ENCODE data around the gene ACSM3. TPM values are rescaled to one million over a fixed set of nuclear protein-coding genes. Genes with fewer than 3 reads are reported as not detected.

The ACSM3 gene
- total and polyA plus RNA-seq, 9 of the 15 experiments (the other 6 are each of a cell fraction or from before 2014, with no cell fraction given) = 112 to 420 (median 182) TPM

DNA sequence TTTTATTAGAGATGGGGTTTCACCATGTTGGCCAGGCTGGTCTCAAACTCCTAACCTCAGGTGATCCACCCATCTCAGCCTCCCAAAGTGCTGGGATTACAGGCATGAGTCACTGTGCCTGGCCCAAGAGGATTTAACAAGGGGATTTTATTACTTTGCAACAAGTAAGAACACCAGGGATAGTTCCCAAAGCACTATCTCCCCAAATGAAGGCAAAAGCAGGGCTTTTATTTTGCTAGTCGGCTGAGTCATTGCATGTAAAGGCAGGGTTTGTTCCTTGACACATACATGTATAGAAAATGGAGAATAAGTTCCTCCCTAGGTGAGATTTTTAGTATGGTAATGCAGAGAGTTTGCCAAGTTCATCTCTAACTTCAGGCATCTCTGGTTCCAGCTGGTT is 66.6 kb downstream of the ACSM3 start:
- DNase-seq (ENCODE audit: extremely low read depth in 1 of 4, low spot score in 3 of 4) (no peak), ATAC-seq (no peak), FAIRE-seq (no peak)
- H2AFZ ChIP-seq (ENCODE audit: low read depth, low read length) = no peak overlapping the region
- H3K27ac ChIP-seq (ENCODE audit: extremely low read depth, low read depth, low read length) = no peak overlapping the region
- TF ChIP-seq MEF2D (tag; conservative IDR thresholded peaks at IDR 0.05; ENCODE audit: low read depth) = no peak
- TF ChIP-seq MYNN (IDR thresholded peaks at IDR 0.05) = peak; percentile 81; the same call in 1 of the 2 replicates
- no peak for TF ChIP-seq MYNN (CRISPR knock-in tag; IDR thresholded peaks at IDR 0.05)
- H3K9me3 ChIP-seq (replicated peaks; ENCODE audit: control insufficient read depth, insufficient read depth, low read depth, low read length) = 0 out of 2 replicates have a peak, but pooled peaks cover 3% of the 10 kb centered on the region
- H4K20me1 ChIP-seq (replicated peaks; ENCODE audit: control insufficient read depth, insufficient read depth, low read length) = no peaks in the 10 kb centered on the region
- H3K4me2 ChIP-seq (ENCODE audit: insufficient read depth, low read length) = no peak overlapping the region
- in situ Hi-C loops (cut with MboI) (no loop called here), intact Hi-C loops (cut with micrococcal nuclease) (no loop called here)
- H3K9me1 ChIP-seq (ENCODE audit: control insufficient read depth, insufficient read depth, low read length) = no peaks in the 10 kb centered on the region
- H3K79me2 ChIP-seq (ENCODE audit: control insufficient read depth, insufficient read depth, low read length) = no peaks in the 10 kb centered on the region
- no TSS peak for BruUV-seq (replicated peaks)
- H3K36me3 ChIP-seq (ENCODE audit: control insufficient read depth, insufficient read depth, low read length) = peaks cover 72% of the 10 kb centered on the region
- no peaks in the 10 kb centered on the region for H3K27me3 ChIP-seq (ENCODE audit: control insufficient read depth in 2 of 2, insufficient read depth in 2 of 2, low read length in 2 of 2)
- WGBS (ENCODE audit: insufficient coverage, low coverage, missing lambda C conversion rate) = 77% methylated on average over 1 of the region's 1 CpG
- no peak overlapping the region for H3K4me3 ChIP-seq
- POLR2A ChIA-PET = interaction anchor here (0.7 kb wide), 1 partner anchor 13 kb away, joined by 3 read pairs; no protein-coding TSS in a partner anchor
- CTCF ChIA-PET (ENCODE audit: low intra/inter-chr PET ratio) = no interaction called here
- no peak overlapping the region for H3K9ac ChIP-seq (ENCODE audit: insufficient read depth in 1 of 2, low read depth in 2 of 2, low read length in 2 of 2)
- peaks cover 0 to 21% of the 10 kb centered on the region in 2 experiments; a peak in 3 of 5 replicates for H3K4me1 ChIP-seq (replicated peaks in 1 of 2; ENCODE audit: control insufficient read depth in 2 of 2, insufficient read depth in 2 of 2, low read length in 2 of 2)

- H4K20me1 ChIP-seq (replicated peaks; ENCODE audit: control insufficient read depth, insufficient read depth, low read length) = no peaks in the 10 kb centered on the region
- intact Hi-C loops (cut with micrococcal nuclease) = no loop called here
- DNase-seq (ENCODE audit: extremely low read depth in 1 of 4, low spot score in 3 of 4) (no peak), FAIRE-seq (no peak), ATAC-seq (no peak)
- WGBS (ENCODE audit: insufficient coverage, low coverage, missing lambda C conversion rate) = 48% methylated on average over 2 of the region's 2 CpGs
- no peak overlapping the region for H3K9ac ChIP-seq (ENCODE audit: insufficient read depth in 1 of 2, low read depth in 2 of 2, low read length in 2 of 2)
- no peaks in the 10 kb centered on the region for H3K27me3 ChIP-seq (ENCODE audit: control insufficient read depth in 2 of 2, insufficient read depth in 2 of 2, low read length in 2 of 2)
- H3K4me2 ChIP-seq (ENCODE audit: insufficient read depth, low read length) = no peak overlapping the region
- H3K9me1 ChIP-seq (ENCODE audit: control insufficient read depth, insufficient read depth, low read length) = no peaks in the 10 kb centered on the region
- ChIA-PET CTCF (ENCODE audit: low intra/inter-chr PET ratio) (no interaction called here), POLR2A (no interaction called here)
- H3K4me3 ChIP-seq = no peak overlapping the region
- H3K4me1 ChIP-seq (replicated peaks in 1 of 2; ENCODE audit: control insufficient read depth in 2 of 2, insufficient read depth in 2 of 2, low read length in 2 of 2) = peaks cover 0 to 4% of the 10 kb centered on the region in 2 experiments; a peak in 1 of 5 replicates
- BruUV-seq (replicated peaks) = no TSS peak
- no peak overlapping the region for H3K27ac ChIP-seq (ENCODE audit: extremely low read depth, low read depth, low read length)
- H3K79me2 ChIP-seq (ENCODE audit: control insufficient read depth, insufficient read depth, low read length) = no peaks in the 10 kb centered on the region
- in situ Hi-C loops (cut with MboI) = no loop called here
- no peak overlapping the region for H2AFZ ChIP-seq (ENCODE audit: low read depth, low read length)
- H3K9me3 ChIP-seq (replicated peaks; ENCODE audit: control insufficient read depth, insufficient read depth, low read depth, low read length) = 0 out of 2 replicates have a peak, but pooled peaks cover 3% of the 10 kb centered on the region
- H3K36me3 ChIP-seq (ENCODE audit: control insufficient read depth, insufficient read depth, low read length) = peaks cover 63% of the 10 kb centered on the region
- TF ChIP-seq NRF1 (conservative IDR thresholded peaks at IDR 0.05 in 1 of 2, IDR thresholded peaks at IDR 0.05 in 1 of 2) (no peak), ETS2 (tag; IDR thresholded peaks at IDR 0.05; ENCODE audit: borderline replicate concordance, poor library complexity, severe bottlenecking) (no peak), E2F3 (CRISPR knock-in tag; IDR thresholded peaks at IDR 0.05) (no peak), PCBP1 (IDR thresholded peaks at IDR 0.05; ENCODE audit: low read depth, low read length, poor library complexity, severe bottlenecking) (no peak), CHD1 (IDR thresholded peaks at IDR 0.05; ENCODE audit: low read length) (no peak), ZNF717 (CRISPR knock-in tag; IDR thresholded peaks at IDR 0.05) (no peak), ESRRB (CRISPR knock-in tag; IDR thresholded peaks at IDR 0.05; ENCODE audit: borderline replicate concordance) (no peak), HDAC2 (IDR thresholded peaks at IDR 0.05) (no peak), KLF1 (tag; IDR thresholded peaks at IDR 0.05) (no peak), GABPB1 (CRISPR knock-in tag; IDR thresholded peaks at IDR 0.05) (no peak), SREBF2 (CRISPR knock-in tag; IDR thresholded peaks at IDR 0.05) (no peak), CBFA2T2 (conservative IDR thresholded peaks at IDR 0.05) (no peak), U2AF2 (optimal IDR thresholded peaks at IDR 0.05; ENCODE audit: low read depth, low read length) (no peak), CEBPB (tag; IDR thresholded peaks at IDR 0.05) (no peak), TOE1 (IDR thresholded peaks at IDR 0.05; ENCODE audit: borderline replicate concordance) (no peak), TOE1 (CRISPR knock-in tag; IDR thresholded peaks at IDR 0.05; ENCODE audit: borderline replicate concordance, low read depth) (no peak), ZNF212 (CRISPR knock-in tag; IDR thresholded peaks at IDR 0.05) (no peak), ZNF57 (CRISPR knock-in tag; IDR thresholded peaks at IDR 0.05) (no peak)
Measured at GRCh38 chr16:20833086-20833485, 69.3 kb downstream of the ACSM3 start.

Data from K562 (cell line).